ENCODE results near the gene UCP2.
A peak's percentile ranks its signal among the peaks of the same experiment; 100 is the strongest.

The UCP2 gene

GRCh38 chr11:74005721-74006517 is 23.3 kb upstream of the UCP2 start:
- Mint-ChIP-seq H3K4me1 (ENCODE audit: low read depth) (peaks cover 11% of the 10 kb centered on the region), H3K9me3 (no peaks in the 10 kb centered on the region), H3K27me3 (no peaks in the 10 kb centered on the region), H3K27ac (no peak overlapping the region), H3K36me3 (ENCODE audit: low read depth) (peaks cover 45% of the 10 kb centered on the region), H3K4me3 (no peak overlapping the region)
- intact Hi-C loops (cut with micrococcal nuclease): no loop called here

- H3K27me3 Mint-ChIP-seq: no peaks in the 10 kb centered on the region
- no peak overlapping the region for H3K4me3 Mint-ChIP-seq
- intact Hi-C loops (cut with micrococcal nuclease): no loop called here
- H3K36me3 Mint-ChIP-seq (ENCODE audit: low read depth): peaks cover 45% of the 10 kb centered on the region
- H3K27ac Mint-ChIP-seq: no peak overlapping the region
- no peaks in the 10 kb centered on the region for H3K9me3 Mint-ChIP-seq
- H3K4me1 Mint-ChIP-seq (ENCODE audit: low read depth): peaks cover 4% of the 10 kb centered on the region
Measured at GRCh38 chr11:74004759-74005615, 22.3 kb upstream of the UCP2 start.

- H3K9me3 Mint-ChIP-seq: no peaks in the 10 kb centered on the region
- H3K4me1 Mint-ChIP-seq (ENCODE audit: low read depth): peaks cover 5% of the 10 kb centered on the region
- peaks cover 45% of the 10 kb centered on the region for H3K36me3 Mint-ChIP-seq (ENCODE audit: low read depth)
- intact Hi-C loops (cut with micrococcal nuclease): no loop called here
- no peak overlapping the region for H3K27ac Mint-ChIP-seq
- no peak overlapping the region for H3K4me3 Mint-ChIP-seq
- H3K27me3 Mint-ChIP-seq: no peaks in the 10 kb centered on the region
Measured at GRCh38 chr11:74004046-74004695, 21.5 kb upstream of the UCP2 start.

- Mint-ChIP-seq H3K27ac (no peak overlapping the region), H3K4me1 (ENCODE audit: low read depth) (peaks cover 5% of the 10 kb centered on the region), H3K9me3 (no peaks in the 10 kb centered on the region)
Measured at GRCh38 chr11:74002832-74003231, 20.2 kb upstream of the UCP2 start.

GRCh38 chr11:74001822-74002286 is 19.2 kb upstream of the UCP2 start:
- H3K36me3 Mint-ChIP-seq (ENCODE audit: low read depth): peaks cover 45% of the 10 kb centered on the region
- peaks cover 5% of the 10 kb centered on the region for H3K4me1 Mint-ChIP-seq (ENCODE audit: low read depth)
- H3K27ac Mint-ChIP-seq: peak overlapping the region; percentile 21
- H3K27me3 Mint-ChIP-seq: no peaks in the 10 kb centered on the region
- H3K4me3 Mint-ChIP-seq: no peak overlapping the region
- intact Hi-C loops (cut with micrococcal nuclease): no loop called here
- H3K9me3 Mint-ChIP-seq: no peaks in the 10 kb centered on the region

More at GRCh38 chr11:74002832-74003231, 20.2 kb upstream of the UCP2 start:
- Mint-ChIP-seq H3K4me3 (no peak overlapping the region), H3K36me3 (ENCODE audit: low read depth) (peaks cover 45% of the 10 kb centered on the region), H3K27me3 (no peaks in the 10 kb centered on the region)
- intact Hi-C loops (cut with micrococcal nuclease): no loop called here

GRCh38 chr11:74000307-74001133 is 17.9 kb upstream of the UCP2 start:
- Mint-ChIP-seq H3K4me1 (ENCODE audit: low read depth) (peaks cover 5% of the 10 kb centered on the region), H3K36me3 (ENCODE audit: low read depth) (peaks cover 39% of the 10 kb centered on the region), H3K27me3 (no peaks in the 10 kb centered on the region), H3K4me3 (no peak overlapping the region), H3K27ac (no peak overlapping the region), H3K9me3 (no peaks in the 10 kb centered on the region)
- intact Hi-C loops (cut with micrococcal nuclease): no loop called here

- Mint-ChIP-seq H3K36me3 (ENCODE audit: low read depth) (peaks cover 39% of the 10 kb centered on the region), H3K27ac (peak overlapping the region; percentile 2), H3K4me1 (ENCODE audit: low read depth) (peaks cover 5% of the 10 kb centered on the region), H3K9me3 (no peaks in the 10 kb centered on the region), H3K4me3 (no peak overlapping the region), H3K27me3 (no peaks in the 10 kb centered on the region)
- intact Hi-C loops (cut with micrococcal nuclease): no loop called here
Measured at GRCh38 chr11:73999581-74000306, 17.1 kb upstream of the UCP2 start.

GRCh38 chr11:73998846-73999575 is 16.4 kb upstream of the UCP2 start:
- intact Hi-C loops (cut with micrococcal nuclease): no loop called here
- Mint-ChIP-seq H3K27ac (peak overlapping the region; percentile 2), H3K4me1 (ENCODE audit: low read depth) (peaks cover 5% of the 10 kb centered on the region), H3K36me3 (ENCODE audit: low read depth) (peaks cover 34% of the 10 kb centered on the region), H3K9me3 (no peaks in the 10 kb centered on the region), H3K4me3 (no peak overlapping the region), H3K27me3 (no peaks in the 10 kb centered on the region)

- Mint-ChIP-seq H3K4me1 (ENCODE audit: low read depth) (peaks cover 5% of the 10 kb centered on the region), H3K4me3 (no peak overlapping the region), H3K27me3 (no peaks in the 10 kb centered on the region), H3K36me3 (ENCODE audit: low read depth) (peaks cover 16% of the 10 kb centered on the region), H3K27ac (no peak overlapping the region), H3K9me3 (no peaks in the 10 kb centered on the region)
- intact Hi-C loops (cut with micrococcal nuclease): no loop called here
Measured at GRCh38 chr11:73997120-73997770, 14.6 kb upstream of the UCP2 start.

- peaks cover 8% of the 10 kb centered on the region for H3K36me3 Mint-ChIP-seq (ENCODE audit: low read depth)
Measured at GRCh38 chr11:73996161-73996747, 13.6 kb upstream of the UCP2 start.

GRCh38 chr11:73995731-73996130 is 13.1 kb upstream of the UCP2 start:
- Mint-ChIP-seq H3K4me3 (no peak overlapping the region), H3K9me3 (no peaks in the 10 kb centered on the region), H3K27ac (peak overlapping the region; percentile 75), H3K27me3 (no peaks in the 10 kb centered on the region), H3K4me1 (ENCODE audit: low read depth) (peaks cover 5% of the 10 kb centered on the region), H3K36me3 (ENCODE audit: low read depth) (peaks cover 2% of the 10 kb centered on the region)
- intact Hi-C loops (cut with micrococcal nuclease): loop anchor here (1.0 to 2.0 kb wide), 2 partner anchors 12 to 23 kb away; no protein-coding TSS in a partner anchor

More at GRCh38 chr11:73996161-73996747, 13.6 kb upstream of the UCP2 start:
- Mint-ChIP-seq H3K27ac (peak overlapping the region; percentile 75), H3K4me3 (no peak overlapping the region), H3K27me3 (no peaks in the 10 kb centered on the region), H3K4me1 (ENCODE audit: low read depth) (peaks cover 5% of the 10 kb centered on the region), H3K9me3 (no peaks in the 10 kb centered on the region)
- intact Hi-C loops (cut with micrococcal nuclease): no loop called here
